Astrocyte (in vitro differentiated cells and primary cell): Measurements from ENCODE around the gene ERC1. TPM values are rescaled to one million over a fixed set of nuclear protein-coding genes. Genes with fewer than 3 reads are reported as not detected.

ENCODE experiments used
- DNase-seq: peaks from one replicate; pipeline ENCODE4 v3.0.0-alpha.2; 2010; ENCODE audit warnings: low read depth
- FAIRE-seq: peaks from 2 replicates; lab custom pipeline; 2011; peaks lifted over from hg19 to GRCh38; lab: Jason Lieb, UNC
- H2AFZ ChIP-seq: 2 replicates; pipeline ENCODE4 v1.6.0; 2012; ENCODE audit warnings: low read depth, low read length, inconsistent platforms
- H3K27ac ChIP-seq: 2 replicates; pipeline ENCODE4 v1.5.1; 2011; ENCODE audit warnings: low read depth, low read length, inconsistent platforms
- H3K27me3 ChIP-seq: 2 replicates; pipeline ENCODE4 v1.6.0; 2011; ENCODE audit warnings: low read length, inconsistent platforms; ENCODE audit not compliant: insufficient read depth
- H3K36me3 ChIP-seq: 2 replicates; pipeline ENCODE4 v1.5.1; 2011; ENCODE audit warnings: low read length, inconsistent platforms; ENCODE audit not compliant: insufficient read depth
- H3K4me1 ChIP-seq: 2 replicates; pipeline ENCODE4 v1.5.1; 2011; ENCODE audit warnings: low read length, inconsistent platforms; ENCODE audit not compliant: insufficient read depth
- H3K4me2 ChIP-seq: 2 replicates; pipeline ENCODE4 v1.6.0; 2012; ENCODE audit warnings: low read length, inconsistent platforms
- H3K4me3 ChIP-seq: 2 replicates; pipeline ENCODE4 v1.5.1; 2011; ENCODE audit warnings: low read depth, mild to moderate bottlenecking, low read length, inconsistent platforms; ENCODE audit not compliant: insufficient read depth
- H3K79me2 ChIP-seq: 2 replicates; pipeline ENCODE4 v1.6.0; 2012; ENCODE audit warnings: mild to moderate bottlenecking, low read length, inconsistent platforms; ENCODE audit not compliant: insufficient read depth
- H3K9ac ChIP-seq: 2 replicates; pipeline ENCODE4 v1.6.0; 2012; ENCODE audit warnings: mild to moderate bottlenecking, low read length, inconsistent platforms
- H3K9me3 ChIP-seq: 2 replicates; pipeline ENCODE4 v1.5.1; 2012; ENCODE audit warnings: low read depth, mild to moderate bottlenecking, low read length, inconsistent platforms; ENCODE audit not compliant: insufficient read depth
- H4K20me1 ChIP-seq: 2 replicates; pipeline ENCODE4 v1.6.0; 2012; ENCODE audit warnings: low read length, inconsistent platforms; ENCODE audit not compliant: insufficient read depth
- H3K27ac Mint-ChIP-seq: one replicate; pipeline ENCODE4 v1.8.0; 2021; ENCODE audit warnings: mild to moderate bottlenecking, mixed read lengths; ENCODE audit not compliant: unreplicated experiment
- H3K27me3 Mint-ChIP-seq: one replicate; pipeline ENCODE4 v1.8.0; 2021; ENCODE audit warnings: low read depth, mixed read lengths; ENCODE audit not compliant: unreplicated experiment
- H3K36me3 Mint-ChIP-seq: one replicate; pipeline ENCODE4 v1.8.0; 2021; ENCODE audit warnings: low read depth, mixed read lengths; ENCODE audit not compliant: unreplicated experiment
- H3K4me1 Mint-ChIP-seq: one replicate; pipeline ENCODE4 v1.8.0; 2021; ENCODE audit warnings: low read depth, mixed read lengths; ENCODE audit not compliant: unreplicated experiment
- H3K4me3 Mint-ChIP-seq: one replicate; pipeline ENCODE4 v1.8.0; 2021; ENCODE audit warnings: mild to moderate bottlenecking, moderate library complexity, mixed read lengths; ENCODE audit not compliant: unreplicated experiment
- H3K9me3 Mint-ChIP-seq: one replicate; pipeline ENCODE4 v1.8.0; 2021; ENCODE audit warnings: mild to moderate bottlenecking, mixed read lengths; ENCODE audit not compliant: unreplicated experiment
- CTCF ChIP-seq: IDR thresholded peaks from 2 replicates; pipeline ENCODE4 v1.5.1; 2011; ENCODE audit warnings: low read depth, mild to moderate bottlenecking, inconsistent platforms, low read length, moderate library complexity; ENCODE audit not compliant: insufficient read depth
- EZH2 ChIP-seq: IDR thresholded peaks from 2 replicates; pipeline ENCODE4 v1.6.1; 2012; ENCODE audit warnings: mild to moderate bottlenecking, low read length, inconsistent platforms; ENCODE audit not compliant: insufficient read depth
- total RNA-seq: library from RNA; stranded (reverse); gene quantifications from 2 replicates; pipeline ENCODE4 v1.2.1, GENCODE V29; 2021

ERC1 gene
- total RNA-seq, 1 donor from 2014 or later = 67.1 TPM

DNA sequence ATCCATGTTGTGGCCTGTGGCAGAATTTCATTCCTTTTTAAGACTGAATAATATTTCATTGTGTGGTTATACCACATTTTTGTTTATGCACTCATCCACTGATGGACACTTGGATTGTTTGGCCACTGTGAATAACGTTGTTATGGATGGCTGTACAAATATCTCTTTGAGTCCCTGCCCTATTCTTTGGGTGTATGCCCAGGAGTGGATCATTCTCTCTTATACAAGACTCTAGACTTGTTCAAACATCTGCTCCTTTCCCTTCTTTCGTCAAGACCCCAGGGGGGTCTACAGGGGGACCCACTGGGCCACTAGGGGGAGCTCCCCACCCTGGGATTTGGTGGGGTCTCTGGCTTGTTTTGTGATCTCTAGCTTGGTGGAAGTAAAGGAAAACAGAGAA lies 526.0 kb downstream of the ERC1 start:
- Mint-ChIP-seq H3K27ac (peak overlapping the region; percentile 73), H3K4me3 (no peak overlapping the region), H3K36me3 (no peaks in the 10 kb centered on the region), H3K9me3 (no peaks in the 10 kb centered on the region), H3K4me1 (peaks cover 27% of the 10 kb centered on the region), H3K27me3 (no peaks in the 10 kb centered on the region)
- Histone ChIP-seq H3K27me3 (no peaks in the 10 kb centered on the region), H3K36me3 (no peaks in the 10 kb centered on the region), H3K9me3 (peaks cover 3% of the 10 kb centered on the region), H2AFZ (no peak overlapping the region), H3K27ac (peak overlapping the region; percentile 12), H3K4me2 (peak overlapping the region; percentile 18), H3K9ac (no peak overlapping the region), H4K20me1 (no peaks in the 10 kb centered on the region), H3K79me2 (no peaks in the 10 kb centered on the region), H3K4me1 (peaks cover 23% of the 10 kb centered on the region), H3K4me3 (no peak overlapping the region)
- peak; percentile 92 for DNase-seq
- TF ChIP-seq EZH2 (no peak), CTCF (peak; percentile 44)
- no peak for FAIRE-seq

DNA sequence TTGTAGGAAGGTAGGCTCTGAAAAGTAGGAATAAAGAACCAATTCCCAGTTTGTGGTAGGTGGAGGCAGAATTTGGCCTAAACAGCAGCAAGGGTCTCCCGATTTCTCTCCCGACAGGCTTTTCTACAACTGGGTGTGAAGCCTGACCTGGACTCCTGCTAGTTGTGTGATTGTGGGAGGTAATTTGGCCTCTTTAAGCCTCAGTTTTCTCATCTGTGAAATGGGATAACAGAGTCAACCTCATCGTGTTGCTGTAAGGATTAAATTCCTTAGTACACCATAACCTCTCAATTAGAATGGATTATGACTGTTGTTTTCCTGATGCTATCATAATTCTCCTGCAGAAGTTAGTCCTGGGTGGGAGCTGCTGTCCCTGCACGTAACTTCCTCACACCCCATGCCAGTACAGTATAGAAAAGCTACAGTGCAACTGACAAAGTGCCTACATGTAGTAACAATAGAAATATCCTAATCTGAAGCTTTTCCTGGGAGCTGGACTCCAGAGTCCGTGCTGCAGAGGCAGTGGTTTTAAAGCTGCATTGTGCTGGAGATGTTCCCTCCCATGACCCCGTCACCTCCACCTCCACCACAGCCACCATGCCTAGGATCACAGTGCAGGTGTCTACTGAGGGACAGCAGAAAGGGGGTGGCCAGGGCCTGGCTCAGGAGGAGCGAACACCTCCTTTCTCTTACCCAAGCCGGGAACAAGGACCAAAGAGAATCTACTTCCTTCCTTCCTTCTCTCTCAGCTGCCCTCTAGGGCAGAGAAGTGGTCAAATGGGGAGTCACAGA lies 526.9 kb downstream of the ERC1 start:
- DNase-seq = no peak

More for the DNA sequence above, 526.9 kb downstream of the ERC1 start:
- H3K36me3 Mint-ChIP-seq = no peaks in the 10 kb centered on the region
- peaks cover 27% of the 10 kb centered on the region for H3K4me1 Mint-ChIP-seq
- Histone ChIP-seq H3K79me2 (no peaks in the 10 kb centered on the region), H3K4me3 (no peak overlapping the region), H3K27ac (no peak overlapping the region), H3K4me2 (peak overlapping the region; percentile 18), H2AFZ (no peak overlapping the region), H3K4me1 (peaks cover 23% of the 10 kb centered on the region), H3K9me3 (peaks cover 3% of the 10 kb centered on the region), H4K20me1 (no peaks in the 10 kb centered on the region), H3K9ac (no peak overlapping the region), H3K36me3 (no peaks in the 10 kb centered on the region), H3K27me3 (no peaks in the 10 kb centered on the region)
- TF ChIP-seq EZH2 (no peak), CTCF (no peak)
- no peaks in the 10 kb centered on the region for H3K9me3 Mint-ChIP-seq
- H3K27me3 Mint-ChIP-seq = no peaks in the 10 kb centered on the region
- no peak overlapping the region for H3K4me3 Mint-ChIP-seq
- no peak overlapping the region for H3K27ac Mint-ChIP-seq
- no peak for FAIRE-seq
